Gastrocnemius medialis (tissue), 4 donors: ENCODE data around the gene SOCS3. TPM values are rescaled to one million over a fixed set of nuclear protein-coding genes. Genes with fewer than 3 reads are reported as not detected.

Experiments used
- ATAC-seq, 2 donors: fragments of 150-250 bp; one replicate each; pipeline ENCODE4 v1.9.1; 2016
- DNase-seq, 2 donors: peaks; one replicate each; pipeline ENCODE4 v3.0.0-alpha.2; 2019
- H3K27ac ChIP-seq, 4 donors: fragments of 200-600 bp; sonication (generic); 1 replicate in 1 of 4; 2 replicates in 3 of 4; pipeline ENCODE4 v1.5.1; 2016 to 2018; ENCODE audit warnings: mild to moderate bottlenecking in 2 of 4, moderate library complexity in 1 of 4
- H3K27me3 ChIP-seq, 3 donors: fragments of 200-600 bp; sonication (generic) in 2 of 3; 1 replicate in 1 of 3; 2 replicates in 2 of 3; pipeline versions ENCODE4 v1.5.1 to v1.6.0; 2016 to 2019; ENCODE audit warnings: mild to moderate bottlenecking in 1 of 3, moderate library complexity in 1 of 3
- H3K36me3 ChIP-seq, 2 donors: fragments of 200-600 bp; sonication (generic) in 1 of 2; one replicate each; pipeline ENCODE4 v1.5.1; 2017 to 2018
- H3K4me1 ChIP-seq, 2 donors: fragments of 200-600 bp; sonication (generic) in 1 of 2; one replicate each; pipeline ENCODE4 v1.5.1; 2016 to 2017; ENCODE audit warnings: mild to moderate bottlenecking in 2 of 2
- H3K4me3 ChIP-seq, 4 donors: fragments of 200-600 bp; sonication (generic) in 3 of 4; 1 replicate in 1 of 4; 2 replicates in 3 of 4; pipeline ENCODE4 v1.5.1; 2016 to 2019; ENCODE audit warnings: mild to moderate bottlenecking in 2 of 4
- H3K9me3 ChIP-seq, 3 donors: fragments of 200-600 bp; sonication (generic) in 2 of 3; 1 replicate in 1 of 3; 2 replicates in 2 of 3; pipeline ENCODE4 v1.5.1; 2016 to 2019
- POLR2A ChIP-seq, 2 donors: fragments of 450-650 bp; IDR thresholded peaks; one replicate each; pipeline ENCODE4 v1.6.1; 2017; ENCODE audit warnings: antibody characterized with exemption in 2 of 2, mild to moderate bottlenecking in 2 of 2, moderate library complexity in 2 of 2
- in situ Hi-C, 4 donors: fragments of 200-750 bp; cut with MboI; loops; one replicate each; pipeline versions ENCODE4 v1.15.0 to v1.8.0; 2017; ENCODE audit warnings: low sequenced_read_pairs in 4 of 4
- intact Hi-C: fragments of 100-400 bp; cut with DNase I; formaldehyde crosslinking; loops from one replicate; pipeline ENCODE4 v1.15.1; 2023; ENCODE audit warnings: low total_unique reads
- total RNA-seq, 4 donors: library from RNA; depleted of rRNA; stranded (reverse); fragments of >200 nt; gene quantifications; one replicate each; pipeline versions ENCODE4 v1.1.0 to v1.2.3, GENCODE V29; 2016
- TF ChIP-seq, protein P1 (sequence below), 5 experiments: fragments of 450-650 bp in 3 of 5; fragments of 200-600 bp in 2 of 5; sonication (generic) in 2 of 5; IDR thresholded peaks in 4 of 5; conservative IDR thresholded peaks in 1 of 5; 1 replicate in 4 of 5; 2 replicates in 1 of 5; pipeline ENCODE4 v1.5.1; 2016 to 2019; ENCODE audit warnings: antibody characterized with exemption in 5 of 5, mild to moderate bottlenecking in 3 of 5, moderate library complexity in 3 of 5

SOCS3 gene
- total RNA-seq, 4 donors from 2014 or later: 4.5 to 44.2 (median 16.4) TPM

DNA sequence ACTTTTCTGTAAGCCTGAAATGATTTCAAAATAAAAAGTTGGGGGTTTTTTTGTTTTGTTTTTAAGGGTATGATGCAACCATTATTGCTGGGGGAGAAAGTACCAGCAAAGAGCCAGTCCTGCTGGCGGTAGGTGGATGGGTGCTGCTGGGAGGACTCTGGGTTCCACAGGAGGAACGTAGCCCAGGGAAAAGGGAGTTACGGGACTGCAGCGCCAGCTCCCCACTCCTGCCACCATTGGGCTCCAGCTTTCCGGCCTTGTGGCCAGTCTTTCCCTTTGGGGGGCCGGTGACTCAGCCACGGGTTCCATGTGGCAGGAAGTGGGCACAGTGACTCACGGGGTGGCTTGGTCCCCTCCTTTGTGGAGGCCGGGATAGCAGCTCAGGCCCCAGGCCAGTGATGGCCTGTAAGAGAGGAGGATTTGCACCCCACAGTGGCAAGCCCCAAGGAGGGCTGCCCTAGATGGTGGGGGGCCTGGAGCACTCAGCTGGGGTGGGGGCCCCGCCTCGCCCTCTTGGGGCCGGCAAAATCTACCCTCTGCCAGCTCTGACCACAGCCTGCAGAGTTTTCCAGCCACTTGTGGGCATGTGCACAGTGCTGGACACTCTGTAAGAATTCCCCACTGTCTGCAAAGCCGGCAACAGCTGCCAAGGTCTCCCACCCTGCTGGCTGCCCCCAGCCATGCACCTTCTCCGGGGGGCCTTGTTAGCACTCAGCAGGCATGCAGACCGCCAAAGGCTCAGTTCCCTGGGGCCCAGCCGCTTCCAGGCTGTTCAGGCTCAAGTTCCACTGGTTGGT lies 30.4 kb downstream of the SOCS3 start:
- TF ChIP-seq, protein P1, sequence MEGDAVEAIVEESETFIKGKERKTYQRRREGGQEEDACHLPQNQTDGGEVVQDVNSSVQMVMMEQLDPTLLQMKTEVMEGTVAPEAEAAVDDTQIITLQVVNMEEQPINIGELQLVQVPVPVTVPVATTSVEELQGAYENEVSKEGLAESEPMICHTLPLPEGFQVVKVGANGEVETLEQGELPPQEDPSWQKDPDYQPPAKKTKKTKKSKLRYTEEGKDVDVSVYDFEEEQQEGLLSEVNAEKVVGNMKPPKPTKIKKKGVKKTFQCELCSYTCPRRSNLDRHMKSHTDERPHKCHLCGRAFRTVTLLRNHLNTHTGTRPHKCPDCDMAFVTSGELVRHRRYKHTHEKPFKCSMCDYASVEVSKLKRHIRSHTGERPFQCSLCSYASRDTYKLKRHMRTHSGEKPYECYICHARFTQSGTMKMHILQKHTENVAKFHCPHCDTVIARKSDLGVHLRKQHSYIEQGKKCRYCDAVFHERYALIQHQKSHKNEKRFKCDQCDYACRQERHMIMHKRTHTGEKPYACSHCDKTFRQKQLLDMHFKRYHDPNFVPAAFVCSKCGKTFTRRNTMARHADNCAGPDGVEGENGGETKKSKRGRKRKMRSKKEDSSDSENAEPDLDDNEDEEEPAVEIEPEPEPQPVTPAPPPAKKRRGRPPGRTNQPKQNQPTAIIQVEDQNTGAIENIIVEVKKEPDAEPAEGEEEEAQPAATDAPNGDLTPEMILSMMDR (IDR thresholded peaks at IDR 0.05 in 4 of 5, conservative IDR thresholded peaks at IDR 0.05 in 1 of 5): no peak
- TF ChIP-seq POLR2A (IDR thresholded peaks at IDR 0.05): no peak
- DNase-seq (no peak), ATAC-seq (no peak)
- H3K27ac ChIP-seq: peak overlapping the region in 3 of 4 donors; percentile 20 to 70 (median 59)
- H3K36me3 ChIP-seq: no peaks in the 10 kb centered on the region
- intact Hi-C loops: no loop called here
- no peak overlapping the region for H3K4me3 ChIP-seq
- no peaks in the 10 kb centered on the region for H3K27me3 ChIP-seq
- peaks cover 18 to 22% of the 10 kb centered on the region in 2 donors for H3K4me1 ChIP-seq
- H3K9me3 ChIP-seq: no peaks in the 10 kb centered on the region
- in situ Hi-C loops: no loop called here

DNA sequence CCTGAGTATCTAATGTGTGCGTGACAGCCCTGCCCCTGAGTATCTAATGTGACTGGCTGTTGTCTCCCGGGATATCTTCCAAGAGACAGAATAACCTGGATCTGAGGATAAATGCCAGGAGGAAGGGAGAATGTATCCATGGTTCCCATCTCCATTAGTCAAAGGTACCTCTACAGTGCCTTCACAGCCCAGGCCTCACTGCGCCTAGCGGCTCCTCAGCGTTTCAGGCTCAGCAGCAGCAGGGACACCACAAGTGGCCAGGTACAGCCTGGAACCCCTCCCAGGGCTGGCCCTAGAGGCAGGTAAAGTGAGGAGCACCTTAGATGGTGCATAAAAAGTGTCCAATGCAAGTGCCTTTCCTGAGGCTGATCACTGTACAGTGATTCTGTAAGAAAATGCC lies 32.0 kb downstream of the SOCS3 start:
- Histone ChIP-seq H3K4me1 (peaks cover 30 to 37% of the 10 kb centered on the region in 2 donors), H3K9me3 (no peaks in the 10 kb centered on the region), H3K4me3 (no peak overlapping the region), H3K36me3 (no peaks in the 10 kb centered on the region), H3K27ac (no peak overlapping the region), H3K27me3 (no peaks in the 10 kb centered on the region)
- DNase-seq (no peak), ATAC-seq (no peak)
- intact Hi-C loops (no loop called here), in situ Hi-C loops (no loop called here)
- no peak for TF ChIP-seq POLR2A (IDR thresholded peaks at IDR 0.05)

DNA sequence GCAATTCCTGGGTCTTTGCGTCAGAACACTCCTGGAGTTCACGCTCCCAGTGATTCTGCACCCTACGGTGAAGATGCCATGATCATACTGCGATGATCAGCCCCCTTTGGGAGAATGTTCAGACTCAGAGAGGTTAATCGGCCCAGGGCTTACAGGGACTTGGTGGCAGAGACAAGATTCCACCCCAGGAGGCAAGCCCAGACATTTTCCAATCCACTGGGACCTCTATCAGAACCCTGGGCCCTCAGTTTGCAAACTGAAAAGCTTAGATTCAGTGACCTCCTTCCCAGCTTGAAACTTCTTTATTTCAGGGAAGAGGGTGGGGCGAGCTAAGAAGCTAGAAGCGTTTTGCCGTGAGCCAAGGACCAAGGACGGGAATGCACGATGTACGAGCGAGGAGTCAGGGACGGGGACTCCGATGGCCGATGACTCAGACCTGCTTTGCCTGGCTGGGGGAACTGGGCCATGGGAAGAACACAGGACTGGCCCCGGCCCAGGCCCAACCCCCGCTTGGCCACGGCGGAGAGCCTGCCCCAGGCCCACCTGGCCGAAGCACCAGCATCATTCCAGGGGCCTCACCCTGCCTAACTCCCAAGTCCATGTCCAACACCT lies 34.7 kb downstream of the SOCS3 start:
- TF ChIP-seq, protein P1 (IDR thresholded peaks at IDR 0.05 in 4 of 5, conservative IDR thresholded peaks at IDR 0.05 in 1 of 5): no peak
- peak in 1 of 2 donors; percentile 10 for TF ChIP-seq POLR2A (IDR thresholded peaks at IDR 0.05)
- intact Hi-C loops: loop anchor here (2.0 kb wide), 1 partner anchor 36 kb away; the partner anchor contains the start of gene SOCS3
- no peaks in the 10 kb centered on the region for H3K27me3 ChIP-seq
- peak overlapping the region in 2 of 4 donors; percentile 31 to 36 for H3K4me3 ChIP-seq
- DNase-seq: peak; percentile 78 to 79
- peaks cover 26 to 39% of the 10 kb centered on the region in 2 donors for H3K4me1 ChIP-seq
- no peaks in the 10 kb centered on the region for H3K9me3 ChIP-seq
- H3K27ac ChIP-seq: peak overlapping the region; percentile 68 to 83 (median 74)
- in situ Hi-C loops: no loop called here
- peak; percentile 78 to 84 for ATAC-seq
- H3K36me3 ChIP-seq: no peaks in the 10 kb centered on the region

DNA sequence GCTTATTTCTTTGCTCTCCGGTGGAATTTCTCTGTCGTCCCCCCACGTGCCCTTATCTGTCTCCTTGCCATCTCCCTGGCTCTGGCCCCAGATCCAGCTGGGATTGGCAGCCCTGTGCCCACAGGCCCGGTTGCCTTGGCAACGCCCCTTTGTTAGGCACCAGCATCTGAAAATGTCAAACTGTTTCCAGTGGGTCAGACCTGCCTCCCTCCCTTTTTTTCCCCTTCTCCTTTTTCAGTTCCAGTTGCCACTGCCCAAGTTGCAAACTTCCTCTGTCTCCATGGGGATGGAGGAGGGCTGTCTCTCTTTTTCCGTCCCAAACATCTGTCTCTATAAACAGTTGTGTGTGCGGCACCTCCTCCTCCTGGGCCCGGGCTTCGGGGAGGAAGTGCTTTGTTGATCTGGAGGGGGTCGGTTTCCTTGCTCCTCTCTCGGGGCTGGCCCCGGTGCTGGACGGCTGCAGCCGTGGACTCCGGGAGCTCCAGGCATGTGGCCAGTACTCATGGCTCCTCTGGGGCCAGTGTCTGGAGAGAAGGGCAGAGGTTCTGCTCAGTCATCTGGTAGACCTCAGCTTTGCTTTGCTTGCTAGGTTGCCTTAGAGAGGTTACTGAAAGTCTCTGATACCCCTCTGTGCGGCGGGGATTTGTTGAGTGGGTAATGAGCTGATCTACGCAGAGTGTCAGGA lies 35.3 kb downstream of the SOCS3 start:
- Histone ChIP-seq H3K27me3 (no peaks in the 10 kb centered on the region), H3K9me3 (no peaks in the 10 kb centered on the region), H3K4me1 (peaks cover 26 to 39% of the 10 kb centered on the region in 2 donors), H3K4me3 (peak overlapping the region in 3 of 4 donors; percentile 15 to 36 (median 31)), H3K36me3 (no peaks in the 10 kb centered on the region), H3K27ac (peak overlapping the region; percentile 68 to 83 (median 74))
- peak in 1 of 2 donors; percentile 16 for TF ChIP-seq POLR2A (IDR thresholded peaks at IDR 0.05)
- TF ChIP-seq, protein P1 (IDR thresholded peaks at IDR 0.05 in 4 of 5, conservative IDR thresholded peaks at IDR 0.05 in 1 of 5): no peak
- in situ Hi-C loops (no loop called here), intact Hi-C loops (loop anchor here (2.0 kb wide), 1 partner anchor 36 kb away; the partner anchor contains the start of gene SOCS3)
- DNase-seq (peak; percentile 66 to 77), ATAC-seq (peak; percentile 55 to 69)
